NB4 (cell line): ENCODE data around the gene ADCYAP1R1.

Source experiments
- DNase-seq: peaks from one replicate; pipeline ENCODE4 v3.0.0; 2010; ENCODE audit warnings: low read depth
- H3K4me3 ChIP-seq: one replicate; pipeline ENCODE4 v1.5.1; 2011; ENCODE audit warnings: mild to moderate bottlenecking, low read depth, low read length, moderate library complexity
- CTCF ChIP-seq: IDR thresholded peaks from one replicate; pipeline ENCODE4 v1.5.1; 2012; ENCODE audit warnings: low read depth, low read length
- MAX ChIP-seq: IDR thresholded peaks from 2 replicates; pipeline ENCODE4 v1.6.1; 2011; ENCODE audit warnings: low read depth, low read length
- MYC ChIP-seq: IDR thresholded peaks from 2 replicates; pipeline ENCODE4 v1.6.1; 2011; ENCODE audit warnings: low read depth, low read length
- POLR2A ChIP-seq: IDR thresholded peaks from 2 replicates; pipeline ENCODE4 v1.6.1; 2011; ENCODE audit warnings: mild to moderate bottlenecking; ENCODE audit not compliant: insufficient read length; ENCODE audit errors: extremely low read depth

Gene ADCYAP1R1

GRCh38 chr7:31129067-31129466, 77.0 kb downstream of the ADCYAP1R1 start:
- no peak for DNase-seq
- TF ChIP-seq CTCF (peak; percentile 14), MYC (no peak), MAX (no peak), POLR2A (no peak)
- H3K4me3 ChIP-seq: no peak overlapping the region

GRCh38 chr7:31133497-31133896, 81.4 kb downstream of the ADCYAP1R1 start:
- DNase-seq: no peak
- TF ChIP-seq CTCF (no peak), MYC (no peak), MAX (no peak), POLR2A (no peak)
- no peak overlapping the region for H3K4me3 ChIP-seq

GRCh38 chr7:31134246-31135188, 82.4 kb downstream of the ADCYAP1R1 start:
- peak; percentile 80 for DNase-seq
- no peak overlapping the region for H3K4me3 ChIP-seq
- peak; percentile 72 for TF ChIP-seq CTCF
- no peak for TF ChIP-seq MAX
- no peak for TF ChIP-seq MYC
- TF ChIP-seq POLR2A: no peak

GRCh38 chr7:31137234-31137633, 85.1 kb downstream of the ADCYAP1R1 start:
- TF ChIP-seq CTCF (no peak), POLR2A (no peak), MAX (no peak), MYC (no peak)
- no peak for DNase-seq
- no peak overlapping the region for H3K4me3 ChIP-seq

- no peak overlapping the region for H3K4me3 ChIP-seq
- no peak for DNase-seq
- TF ChIP-seq CTCF (no peak), MYC (no peak), POLR2A (no peak), MAX (no peak)
These were observed 93.2 kb downstream of the ADCYAP1R1 start for GRCh38 chr7:31145339-31145738.
